UCSD-AML1 (cell line): Measurements from ENCODE around the gene TRIM63.

Experiments
- DNase-seq: peaks from one replicate; lab custom pipeline; 2025; ENCODE audit not compliant: unreplicated experiment; lab: John Stamatoyannopoulos, UW

The TRIM63 gene

DNA sequence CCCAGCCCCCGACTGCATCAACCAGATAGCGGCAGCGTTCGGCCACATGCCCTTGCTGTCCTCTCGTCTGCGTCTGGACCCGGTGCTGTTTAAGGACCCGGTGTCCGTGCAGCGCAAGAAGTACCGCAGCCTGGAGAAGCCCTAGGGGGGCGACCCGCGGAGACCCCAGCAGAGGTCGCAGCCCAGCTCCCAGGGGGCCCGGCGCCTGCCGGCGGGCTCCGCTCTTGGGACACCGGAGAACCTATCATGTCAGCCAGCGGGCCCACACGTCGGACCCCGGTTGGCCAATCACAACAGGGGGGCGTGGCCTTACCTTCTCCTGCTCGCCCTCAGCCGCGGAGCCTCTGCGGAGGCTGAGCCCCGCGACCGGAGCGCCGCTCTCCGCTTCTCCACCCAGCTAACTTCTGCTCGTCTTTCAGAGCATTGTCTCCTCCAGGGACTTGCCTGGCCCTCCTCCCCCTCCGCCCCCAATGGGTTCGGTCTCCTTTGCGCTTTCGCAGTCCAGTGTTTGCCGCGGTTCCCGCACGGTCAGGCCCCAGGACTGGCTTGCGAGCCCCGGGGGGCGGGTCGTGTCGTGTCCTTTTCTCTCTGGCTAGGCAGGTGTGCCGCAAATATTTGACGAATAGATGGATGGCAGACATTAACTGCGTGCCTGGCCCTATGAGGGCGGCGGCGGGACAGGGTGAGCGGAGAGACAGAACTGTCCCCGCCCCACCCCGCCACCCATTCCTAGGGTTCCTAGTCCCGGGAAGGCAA is 32.0 kb downstream of the TRIM63 start:
- peak; percentile 87 for DNase-seq

DNA sequence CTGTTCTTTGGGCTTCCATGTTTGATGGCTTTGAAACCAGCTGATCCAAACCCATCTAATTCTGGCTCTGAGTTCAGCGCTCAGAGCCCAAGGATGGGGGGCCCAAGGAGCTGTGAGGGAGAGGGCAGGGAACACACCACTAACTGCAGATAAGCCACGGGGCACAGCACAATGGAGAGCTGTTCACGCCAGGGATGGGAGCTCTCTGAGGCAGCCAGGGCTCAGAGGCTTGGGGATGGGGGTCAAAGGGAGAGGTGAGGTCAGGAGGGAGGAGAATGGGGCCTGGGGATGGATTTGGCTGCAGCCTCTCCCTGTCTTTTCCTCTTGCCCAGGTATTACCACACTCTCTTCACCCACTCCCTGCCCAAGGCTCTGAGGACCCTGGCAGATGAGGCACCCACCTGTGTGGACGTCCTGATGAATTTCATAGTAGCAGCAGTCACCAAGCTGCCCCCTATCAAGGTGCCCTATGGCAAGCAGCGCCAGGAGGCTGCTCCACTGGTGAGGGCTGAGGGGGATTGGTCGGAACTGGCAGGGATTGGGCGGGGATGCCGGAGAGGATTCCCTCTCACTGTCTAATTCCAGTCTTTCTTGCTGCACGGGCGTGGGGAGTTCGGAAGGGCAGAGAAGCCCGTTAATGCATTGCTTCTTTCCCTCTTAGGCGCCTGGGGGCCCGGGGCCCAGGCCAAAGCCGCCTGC is 32.8 kb downstream of the TRIM63 start:
- DNase-seq: no peak

DNA sequence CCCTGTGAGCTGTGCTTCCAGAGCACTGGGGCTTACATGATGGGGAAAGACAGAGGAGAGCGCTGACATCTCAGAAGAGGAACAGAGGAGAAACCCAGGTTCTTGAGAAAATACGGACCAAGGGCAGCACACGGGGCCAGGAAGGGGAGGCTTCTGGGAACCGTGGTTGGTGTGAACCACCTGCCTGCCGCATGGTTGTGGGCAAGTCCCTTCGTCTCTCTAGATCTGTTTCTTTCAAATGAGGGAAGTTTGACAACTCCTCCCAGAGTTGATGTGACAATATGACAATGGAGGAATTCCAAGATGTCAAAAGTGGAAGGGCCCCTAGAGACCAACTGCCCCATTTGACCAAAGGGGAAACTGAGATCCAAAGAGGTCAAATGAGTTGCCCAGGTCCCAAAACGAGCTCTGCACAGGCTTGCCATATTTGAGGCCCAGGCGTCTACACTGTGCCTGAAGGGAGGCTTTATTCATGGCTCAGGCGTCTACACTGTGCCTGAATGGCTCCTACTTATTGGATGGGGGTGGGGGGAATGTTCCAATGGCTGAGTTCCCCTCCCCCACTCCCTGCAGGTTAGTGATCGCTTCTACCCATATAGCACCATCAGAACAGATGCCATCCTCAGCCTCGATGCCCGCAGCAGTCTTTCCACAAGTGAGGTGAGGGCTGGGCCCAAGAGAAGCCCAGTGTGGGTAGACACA is 34.6 kb downstream of the TRIM63 start:
- DNase-seq: no peak

GRCh38 chr1:26031611-26032220 is 35.7 kb downstream of the TRIM63 start:
- DNase-seq: no peak

DNA sequence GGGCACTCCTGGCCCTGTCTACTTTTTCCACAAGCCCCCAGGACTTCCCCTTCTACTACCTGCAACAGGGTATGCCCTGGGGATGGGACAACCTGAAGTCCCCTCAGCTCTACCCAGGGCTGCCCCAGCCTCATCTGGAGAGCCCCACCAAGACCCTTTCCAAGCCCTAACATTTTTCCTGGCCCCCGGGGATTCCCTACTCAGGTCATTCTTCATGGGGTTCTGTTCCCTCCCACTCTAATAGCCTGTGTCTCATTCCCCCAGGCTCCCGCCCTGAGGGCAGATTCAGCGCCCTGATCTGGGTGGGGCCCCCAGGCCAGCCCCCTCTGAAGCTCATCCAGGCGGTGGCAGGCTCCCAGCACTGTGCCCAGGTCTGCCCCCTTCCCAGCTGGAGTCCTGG is 36.2 kb downstream of the TRIM63 start:
- no peak for DNase-seq

- no peak for DNase-seq
Measured at GRCh38 chr1:26029864-26030481, 37.5 kb downstream of the TRIM63 start.

DNA sequence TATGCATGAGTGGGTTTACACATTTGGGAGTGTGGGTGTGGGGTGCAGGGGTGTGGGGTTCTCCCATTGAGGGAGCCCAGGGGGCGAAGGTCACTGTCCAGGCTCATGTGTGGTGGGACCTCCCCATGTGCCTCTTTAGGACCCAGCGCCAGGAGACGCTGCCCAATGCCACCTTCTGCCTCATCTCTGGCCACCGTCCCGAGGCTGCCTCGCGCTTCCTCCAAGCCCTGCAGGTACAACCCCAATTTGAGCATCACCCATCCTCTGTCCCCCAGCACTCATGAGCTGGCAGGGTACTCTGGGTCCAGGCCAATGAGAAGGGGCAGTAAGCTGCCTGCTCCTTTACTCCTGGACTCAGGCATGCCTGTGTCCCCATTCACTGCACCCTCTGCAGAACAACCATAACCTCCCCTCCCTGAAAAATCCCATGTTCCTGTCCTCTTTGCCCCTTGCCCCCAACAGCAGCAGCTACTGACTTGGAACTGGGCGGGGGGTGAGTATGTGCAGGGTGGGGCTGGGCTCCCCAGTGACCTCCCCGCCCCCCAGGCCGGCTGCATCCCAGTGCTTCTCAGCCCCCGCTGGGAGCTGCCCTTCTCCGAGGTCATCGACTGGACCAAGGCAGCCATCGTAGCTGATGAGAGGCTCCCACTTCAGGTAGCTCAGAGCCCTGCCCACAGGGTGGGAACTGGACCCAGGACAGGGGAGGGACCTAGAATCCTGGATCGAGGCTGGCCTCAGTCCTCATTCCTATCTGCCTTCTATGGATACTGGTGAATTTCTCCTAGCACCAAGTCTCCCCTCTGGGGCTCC is 38.2 kb downstream of the TRIM63 start:
- DNase-seq: no peak

- DNase-seq: no peak
Measured at GRCh38 chr1:26028490-26028980, 38.9 kb downstream of the TRIM63 start.

DNA sequence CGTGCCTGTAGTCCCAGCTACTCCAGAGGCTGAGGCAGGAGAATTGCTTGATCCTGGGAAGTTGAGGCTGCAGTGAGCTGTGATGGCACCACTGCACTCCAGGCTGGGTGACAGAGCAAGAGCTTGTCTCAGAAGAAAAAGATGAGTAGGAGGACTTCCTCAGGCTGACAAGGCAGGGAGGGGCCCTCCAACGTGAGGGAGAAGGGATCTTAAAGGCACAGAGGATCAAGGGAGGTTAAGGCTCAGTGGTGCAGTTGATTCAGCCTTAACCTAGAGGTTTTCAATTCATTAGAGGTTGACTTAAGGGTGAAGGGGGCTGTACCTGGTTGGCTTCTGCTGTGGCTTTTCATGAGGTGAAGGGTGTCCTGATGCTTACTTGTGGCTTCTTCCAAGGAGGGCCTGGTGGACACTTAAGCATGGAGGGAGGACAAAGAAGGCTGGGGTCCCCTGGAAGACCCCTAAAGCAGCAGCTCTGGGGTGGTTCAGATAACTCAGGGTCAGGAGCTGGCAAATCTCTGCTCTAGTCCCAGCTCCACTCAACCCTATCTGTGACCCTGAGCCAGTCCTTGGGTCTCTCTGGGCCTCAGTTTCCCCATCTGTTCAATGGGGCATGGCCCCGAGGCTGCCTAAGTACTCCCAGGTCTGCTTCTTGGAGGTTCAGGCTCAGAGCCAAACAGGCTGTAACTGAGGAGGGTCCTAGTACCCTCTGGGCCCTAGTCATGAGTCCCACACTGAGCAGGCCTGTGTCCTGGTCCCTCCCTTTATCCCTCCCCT is 39.5 kb downstream of the TRIM63 start:
- DNase-seq: no peak

GRCh38 chr1:26025517-26025916 is 41.9 kb downstream of the TRIM63 start:
- DNase-seq: no peak

GRCh38 chr1:26025060-26025459 is 42.4 kb downstream of the TRIM63 start:
- no peak for DNase-seq

GRCh38 chr1:26023826-26024225 is 43.6 kb downstream of the TRIM63 start:
- no peak for DNase-seq

DNA sequence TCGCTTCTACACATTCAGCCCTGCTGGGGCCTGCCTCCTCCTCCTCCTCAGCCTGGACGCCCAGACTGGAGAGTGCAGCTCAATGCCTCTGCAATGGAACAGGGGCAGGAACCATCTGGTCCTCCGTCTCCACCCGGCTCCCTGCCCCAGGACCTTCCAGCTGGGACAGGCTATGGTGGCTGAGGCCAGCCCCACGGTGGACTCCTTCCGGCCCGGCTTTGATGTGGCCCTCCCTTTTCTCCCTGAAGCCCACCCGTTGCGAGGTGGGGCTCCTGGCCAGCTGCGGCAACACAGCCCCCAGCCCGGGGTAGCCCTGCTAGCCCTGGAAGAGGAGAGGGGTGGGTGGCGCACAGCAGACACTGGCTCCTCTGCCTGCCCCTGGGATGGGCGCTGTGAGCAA is 44.4 kb downstream of the TRIM63 start:
- DNase-seq: no peak

GRCh38 chr1:26022404-26022779 is 45.0 kb downstream of the TRIM63 start:
- DNase-seq: no peak

DNA sequence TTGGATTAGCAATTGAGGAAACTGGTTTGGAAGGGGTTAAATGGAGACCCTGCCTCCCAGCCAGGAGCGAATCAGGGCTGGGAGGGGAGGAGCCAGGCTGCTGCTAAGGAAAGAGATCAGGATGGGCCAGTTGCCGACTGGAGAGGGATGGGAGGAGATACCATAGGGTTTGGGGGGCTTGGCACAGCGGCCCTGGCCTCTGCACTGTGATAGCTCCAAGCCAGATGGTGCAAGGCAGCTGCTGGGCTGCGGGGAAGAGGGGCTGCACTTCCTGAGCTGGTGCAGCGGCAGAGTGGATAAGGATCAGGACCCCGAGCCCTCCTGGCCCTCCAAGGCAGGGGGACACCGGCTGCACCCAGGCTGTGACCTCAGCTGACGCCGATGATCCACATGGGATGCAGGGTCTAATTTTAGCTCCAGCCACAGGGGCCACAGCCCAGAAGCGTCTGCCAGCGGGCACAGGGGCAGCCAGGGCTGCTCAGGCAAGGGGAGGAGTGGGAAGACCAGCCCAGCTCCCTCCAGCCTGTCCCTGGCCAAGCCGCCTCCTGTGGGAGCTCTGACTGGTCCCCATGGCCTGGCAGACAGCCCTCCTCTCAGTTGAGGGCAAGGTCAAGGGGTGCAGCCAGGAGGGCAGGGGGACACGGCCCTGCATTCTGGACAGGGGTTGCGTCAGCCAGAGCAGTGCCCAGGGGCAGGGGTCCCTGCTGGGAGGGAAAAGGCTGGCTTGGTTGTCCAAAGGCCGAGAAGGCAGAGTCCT is 45.6 kb downstream of the TRIM63 start, which contains the start of gene EXTL1:
Gene EXTL1 (plus strand): TSS at position 129 of the 757 bp plus-strand sequence. CDS start 872 bp downstream, outside the sequence.
- DNase-seq: peak; percentile 30

- DNase-seq: no peak
Measured at GRCh38 chr1:26020941-26021646, 46.3 kb downstream of the TRIM63 start.

DNA sequence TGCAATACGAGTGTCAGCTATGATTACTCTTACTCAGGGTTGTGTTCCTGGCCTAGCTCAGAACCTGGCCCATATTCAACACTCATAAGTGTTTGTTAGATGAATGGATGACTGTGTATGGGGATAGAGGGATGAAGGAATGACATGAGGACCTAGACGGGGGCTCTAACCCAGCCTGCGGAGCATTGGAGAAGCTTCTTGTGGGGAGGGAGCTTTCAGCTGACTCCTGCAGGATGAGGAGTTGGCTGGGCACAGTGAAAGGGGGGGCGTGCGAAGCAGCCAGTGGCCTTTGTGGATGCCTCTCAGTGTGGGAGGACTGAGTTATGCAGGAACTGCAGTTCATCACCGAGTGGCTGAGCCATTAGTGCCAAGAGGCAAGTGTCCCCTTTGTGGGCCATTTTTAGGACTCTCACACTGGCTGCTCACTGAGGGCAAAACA is 47.1 kb downstream of the TRIM63 start:
- no peak for DNase-seq
